H1 (cell line): Measurements from ENCODE around the gene NMUR1. TPM values are rescaled to one million over a fixed set of nuclear protein-coding genes. Genes with fewer than 3 reads are reported as not detected.
A peak's percentile ranks its signal among the peaks of the same experiment; 100 is the strongest.

Source experiments
- CTCF ChIA-PET: fragments of 300-600 bp; sonication (Branson Sonifier 250); formaldehyde crosslinking; loops from one replicate; lab custom pipeline; 2021; ENCODE audit not compliant: partially characterized antibody; lab: Charles Lee
- POLR2A ChIA-PET: fragments of 300-600 bp; sonication (Branson Sonifier 250); formaldehyde crosslinking; loops from one replicate; lab custom pipeline; 2021; ENCODE audit warnings: inconsistent platforms; ENCODE audit not compliant: partially characterized antibody; lab: Charles Lee
- DNase-seq, 2 experiments: peaks; one replicate each; pipeline versions ENCODE4 v3.0.0 to v3.0.0-alpha.2; 2010 to 2022; ENCODE audit warnings: low spot score in 2 of 2, low read depth in 1 of 2, mixed read lengths in 1 of 2
- FAIRE-seq: peaks from 2 replicates; lab custom pipeline; 2011; peaks lifted over from hg19 to GRCh38; lab: Jason Lieb, UNC
- H2AFZ ChIP-seq: 2 replicates; pipeline ENCODE4 v1.8.1; 2012; ENCODE audit warnings: low read length, inconsistent platforms
- H2AK5ac ChIP-seq: 2 replicates; pipeline ENCODE4 v1.6.1; 2013; ENCODE audit warnings: low read depth, low read length
- H2BK120ac ChIP-seq: replicated peaks from 2 replicates; pipeline ENCODE3; 2013; ENCODE audit warnings: low read depth, low read length, inconsistent platforms
- H2BK12ac ChIP-seq: 2 replicates; pipeline ENCODE4 v1.6.1; 2013; ENCODE audit warnings: low read depth, low read length
- H2BK15ac ChIP-seq: 2 replicates; pipeline ENCODE4 v1.6.1; 2013; ENCODE audit warnings: low read length
- H2BK20ac ChIP-seq: 2 replicates; pipeline ENCODE4 v1.6.1; 2013; ENCODE audit warnings: low read length
- H2BK5ac ChIP-seq: 2 replicates; pipeline ENCODE4 v1.6.1; 2013; ENCODE audit warnings: low read depth, low read length
- H3K14ac ChIP-seq: 2 replicates; pipeline ENCODE4 v1.6.1; 2013; ENCODE audit warnings: inconsistent platforms; ENCODE audit not compliant: insufficient read length
- H3K18ac ChIP-seq: 2 replicates; pipeline ENCODE4 v1.6.1; 2013; ENCODE audit warnings: low read length; ENCODE audit errors: extremely low read depth
- H3K23ac ChIP-seq: 2 replicates; pipeline ENCODE4 v1.6.1; 2013; ENCODE audit warnings: inconsistent platforms; ENCODE audit not compliant: insufficient read length
- H3K23me2 ChIP-seq: 2 replicates; pipeline ENCODE4 v1.6.1; 2013; ENCODE audit warnings: low read depth, low read length
- H3K27ac ChIP-seq: 2 replicates; pipeline ENCODE4 v1.6.1; 2011; ENCODE audit warnings: low read depth, low read length, inconsistent platforms
- H3K27me3 ChIP-seq, 4 experiments: replicated peaks in 1 of 4; 1 replicate in 1 of 4; 2 replicates in 3 of 4; pipeline versions ENCODE4 v1.6.1 to v1.8.1; 2011 to 2013; ENCODE audit warnings: low read length in 3 of 4, mild to moderate bottlenecking in 3 of 4, inconsistent platforms in 2 of 4, mixed read lengths in 2 of 4, moderate library complexity in 1 of 4; ENCODE audit not compliant: control insufficient read depth in 3 of 4, insufficient read depth in 3 of 4; ENCODE audit errors: extremely low read depth in 1 of 4
- H3K36me3 ChIP-seq, 4 experiments: 2 replicates each; pipeline versions ENCODE4 v1.6.1 to v1.8.1; 2011 to 2013; ENCODE audit warnings: mild to moderate bottlenecking in 4 of 4, low read length in 3 of 4, moderate library complexity in 2 of 4, control low read depth in 1 of 4, inconsistent platforms in 1 of 4; ENCODE audit not compliant: insufficient read depth in 4 of 4, control insufficient read depth in 2 of 4
- H3K4ac ChIP-seq: replicated peaks from 2 replicates; pipeline ENCODE3; 2013; ENCODE audit warnings: low read length, low read depth, mixed read lengths, inconsistent platforms; ENCODE audit not compliant: insufficient read length
- H3K4me1 ChIP-seq, 4 experiments: replicated peaks in 1 of 4; 1 replicate in 1 of 4; 2 replicates in 3 of 4; pipeline versions ENCODE4 v1.6.1 to v1.8.1; 2011 to 2013; ENCODE audit warnings: low read length in 3 of 4, inconsistent platforms in 2 of 4, mixed read lengths in 1 of 4; ENCODE audit not compliant: insufficient read depth in 4 of 4, control insufficient read depth in 3 of 4
- H3K4me2 ChIP-seq, 2 experiments: 2 replicates each; pipeline versions ENCODE4 v1.6.1 to v1.8.1; 2011 to 2013; ENCODE audit warnings: low read depth in 2 of 2, low read length in 2 of 2, control low read depth in 1 of 2, inconsistent platforms in 1 of 2, mild to moderate bottlenecking in 1 of 2; ENCODE audit not compliant: insufficient read depth in 1 of 2
- H3K4me3 ChIP-seq, 4 experiments: fragments of 200-600, 300-600 bp in 1 of 4; sonication (generic), shearing (Covaris generic), sonication (Bioruptor Twin) in 1 of 4; 2 replicates each; pipeline versions ENCODE4 v1.5.1 to v1.8.1; 2011 to 2016; ENCODE audit warnings: low read length in 4 of 4, low read depth in 3 of 4, control low read depth in 2 of 4, inconsistent platforms in 2 of 4, mild to moderate bottlenecking in 2 of 4, mixed read lengths in 1 of 4, moderate library complexity in 1 of 4; ENCODE audit not compliant: insufficient read depth in 2 of 4; ENCODE audit errors: extremely low read depth in 1 of 4
- H3K56ac ChIP-seq: replicated peaks from 2 replicates; pipeline ENCODE3; 2013; ENCODE audit warnings: low read depth, mild to moderate bottlenecking, mixed read lengths, low read length, inconsistent platforms; ENCODE audit not compliant: insufficient read length
- H3K79me1 ChIP-seq: 2 replicates; pipeline ENCODE4 v1.6.1; 2013; ENCODE audit warnings: low read depth, low read length, control low read depth
- H3K79me2 ChIP-seq, 2 experiments: 2 replicates each; pipeline versions ENCODE4 v1.6.1 to v1.8.1; 2012 to 2013; ENCODE audit warnings: low read length in 2 of 2, mild to moderate bottlenecking in 2 of 2, inconsistent platforms in 1 of 2; ENCODE audit not compliant: insufficient read depth in 2 of 2, control insufficient read depth in 1 of 2
- H3K9ac ChIP-seq, 4 experiments: replicated peaks in 1 of 4; 1 replicate in 1 of 4; 2 replicates in 3 of 4; pipeline versions ENCODE4 v1.6.1 to v1.8.1; 2011 to 2013; ENCODE audit warnings: low read depth in 3 of 4, low read length in 3 of 4, control low read depth in 2 of 4, mild to moderate bottlenecking in 2 of 4, moderate library complexity in 2 of 4, inconsistent platforms in 1 of 4; ENCODE audit errors: extremely low read depth in 1 of 4
- H3K9me3 ChIP-seq, 2 experiments: 2 replicates each; pipeline versions ENCODE4 v1.6.1 to v1.8.1; 2012 to 2013; ENCODE audit warnings: mild to moderate bottlenecking in 2 of 2, moderate library complexity in 2 of 2, control low read depth in 1 of 2, inconsistent platforms in 1 of 2, low read depth in 1 of 2, low read length in 1 of 2, mixed read lengths in 1 of 2; ENCODE audit not compliant: insufficient read depth in 2 of 2
- H4K20me1 ChIP-seq, 2 experiments: replicated peaks in 1 of 2; 2 replicates each; pipeline versions ENCODE3 to v1.8.1; 2011 to 2013; ENCODE audit warnings: inconsistent platforms in 2 of 2, low read length in 2 of 2, mild to moderate bottlenecking in 1 of 2; ENCODE audit not compliant: insufficient read depth in 2 of 2, control insufficient read depth in 1 of 2
- H4K5ac ChIP-seq: 2 replicates; pipeline ENCODE4 v1.6.1; 2013; ENCODE audit warnings: low read length, low read depth, mixed read lengths, inconsistent platforms; ENCODE audit not compliant: insufficient read length
- H4K8ac ChIP-seq: 2 replicates; pipeline ENCODE4 v1.8.0; 2013; ENCODE audit warnings: mild to moderate bottlenecking, moderate library complexity, low read length, inconsistent platforms; ENCODE audit not compliant: insufficient read depth; ENCODE audit errors: extremely low read depth
- H4K91ac ChIP-seq: replicated peaks from 2 replicates; pipeline ENCODE3; 2013; ENCODE audit warnings: low read length, mixed read lengths, inconsistent platforms; ENCODE audit not compliant: insufficient read length
- ASH2L ChIP-seq: fragments of 200-600, 300-600 bp; sonication (generic); IDR thresholded peaks from one replicate; pipeline ENCODE4 v1.7.1; 2017; ENCODE audit warnings: low read length
- SP2 ChIP-seq: IDR thresholded peaks from 2 replicates; pipeline ENCODE4 v1.6.1; 2012; ENCODE audit warnings: mild to moderate bottlenecking, low read length, inconsistent platforms
- TAF7 ChIP-seq: optimal IDR thresholded peaks from 2 replicates; pipeline ENCODE3; 2011; ENCODE audit warnings: low read depth, mild to moderate bottlenecking, inconsistent platforms, low read length, moderate library complexity, borderline replicate concordance
- YY1 ChIP-seq: IDR thresholded peaks from 2 replicates; pipeline ENCODE4 v1.6.1; 2011; ENCODE audit warnings: low read depth, mild to moderate bottlenecking, low read length
- WGBS, 2 experiments: shearing (Covaris generic) in 1 of 2; methylation state at CpG; one replicate each; pipeline versions ENCODE4 v1.1.6 to v1.1.7; 2013 to 2015; ENCODE audit warnings: low lambda C conversion rate in 2 of 2, mixed read lengths in 2 of 2, inconsistent platforms in 1 of 2, low coverage in 1 of 2, missing lambda C conversion rate in 1 of 2; ENCODE audit not compliant: insufficient replicate concordance in 2 of 2, insufficient coverage in 1 of 2, insufficient read length in 1 of 2; ENCODE audit errors: extremely low coverage in 1 of 2, missing lambda C conversion rate in 1 of 2; 5-methylcytosine and 5-hydroxymethylcytosine counted together
- polyA plus RNA-seq, 7 experiments: library from polyadenylated mRNA; depleted of rRNA in 3 of 7; stranded (reverse) in 5 of 7; unstranded in 2 of 7; fragments of >200 nt in 5 of 7; fragments of 200-250 nt in 2 of 7; gene quantifications; 1 replicate in 5 of 7; 2 replicates in 1 of 7; 4 replicates in 1 of 7; pipeline versions ENCODE4 v1.2.1 to v1.2.3, GENCODE V29; 2011 to 2013; ENCODE audit warnings: missing spikeins in 2 of 7, mixed read lengths in 2 of 7
- total RNA-seq: library from RNA; stranded (reverse); fragmentation: NEBNext Ultra II Directional; extraction: Animal tissue kit (Norgen Biotek cat#: 25700); gene quantifications from 2 replicates; pipeline ENCODE4 v1.2.1, GENCODE V29; 2021
- TF ChIP-seq, protein P1 (sequence below): IDR thresholded peaks from 2 replicates; pipeline ENCODE4 v1.6.1; 2012; ENCODE audit warnings: inconsistent platforms

Gene NMUR1
- total and polyA plus RNA-seq, 2 of the 8 experiments (the other 6 are each of a cell fraction or from before 2014, with no cell fraction given): 0.56 to 1.5 TPM

- no peak overlapping the region for H3K14ac ChIP-seq
- H4K8ac ChIP-seq: peak overlapping the region; percentile 63
- peaks cover 0 to 8% (median 4%) of the 10 kb centered on the region in 4 experiments; a peak in 2 of 7 replicates for H3K4me1 ChIP-seq
- no peak overlapping the region for H3K4me2 ChIP-seq
- no peaks in the 10 kb centered on the region for H3K79me1 ChIP-seq
- FAIRE-seq (no peak), DNase-seq (no peak)
- H3K36me3 ChIP-seq: no peaks in the 10 kb centered on the region
- H3K18ac ChIP-seq: no peak overlapping the region
- H3K9me3 ChIP-seq: no peaks in the 10 kb centered on the region
- H2BK20ac ChIP-seq: no peak overlapping the region
- no peaks in the 10 kb centered on the region for H3K79me2 ChIP-seq
- H4K5ac ChIP-seq: no peak overlapping the region
- ChIA-PET POLR2A (interaction anchor here (0.9 kb wide), 1 partner anchor 37 kb away, joined by 3 read pairs; no protein-coding TSS in a partner anchor), CTCF (interaction anchor here (0.6 to 2.1 kb wide), 11 partner anchors 10 to 351 kb away, joined by 3 to 21 read pairs (median 3); no protein-coding TSS in a partner anchor)
- no peaks in the 10 kb centered on the region for H4K20me1 ChIP-seq
- H3K4ac ChIP-seq: no peak overlapping the region
- H3K4me3 ChIP-seq: no peak overlapping the region
- peaks cover 1 to 18% (median 16%) of the 10 kb centered on the region in 4 experiments for H3K27me3 ChIP-seq
- H2AFZ ChIP-seq: peak overlapping the region; percentile 68; the same call in 1 of the 2 replicates
- no peak overlapping the region for H2BK5ac ChIP-seq
- H3K9ac ChIP-seq: no peak overlapping the region
- H2AK5ac ChIP-seq: no peak overlapping the region
- H2BK15ac ChIP-seq: no peak overlapping the region
- TF ChIP-seq, protein P1, sequence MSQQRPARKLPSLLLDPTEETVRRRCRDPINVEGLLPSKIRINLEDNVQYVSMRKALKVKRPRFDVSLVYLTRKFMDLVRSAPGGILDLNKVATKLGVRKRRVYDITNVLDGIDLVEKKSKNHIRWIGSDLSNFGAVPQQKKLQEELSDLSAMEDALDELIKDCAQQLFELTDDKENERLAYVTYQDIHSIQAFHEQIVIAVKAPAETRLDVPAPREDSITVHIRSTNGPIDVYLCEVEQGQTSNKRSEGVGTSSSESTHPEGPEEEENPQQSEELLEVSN: no peak
- TF ChIP-seq YY1 (0 out of 2 replicates have a peak, but pooled peaks have one; percentile 13), SP2 (no peak), TAF7 (no peak), ASH2L (no peak)
- WGBS, 2 experiments: 87% methylated on average over 7 of the region's 7 CpGs; no CpG with 5 or more reads in 1 of the 2 experiments
- no peak overlapping the region for H2BK120ac ChIP-seq
- peaks cover 3% of the 10 kb centered on the region; the same call in 1 of the 2 replicates for H3K23me2 ChIP-seq
- no peak overlapping the region for H3K23ac ChIP-seq
- H3K56ac ChIP-seq: no peak overlapping the region
- no peak overlapping the region for H3K27ac ChIP-seq
- H4K91ac ChIP-seq: no peak overlapping the region
- H2BK12ac ChIP-seq: peak overlapping the region; percentile 27; the same call in 1 of the 2 replicates
These were observed 3.2 kb downstream of the NMUR1 start for GRCh38 chr2:231527091-231527395.
